Left ventricle myocardium inferior (tissue), 1 donor: ENCODE results near the gene RBM48. TPM values are rescaled to one million over a fixed set of nuclear protein-coding genes. Genes with fewer than 3 reads are reported as not detected.

ENCODE experiments used
- DNase-seq: peaks from one replicate; pipeline ENCODE4 v3.0.0-alpha.2; 2020
- H3K27ac ChIP-seq: fragments of 200-600 bp; replicated peaks from 2 replicates; pipeline ENCODE4 v1.8.0; 2021
- H3K27me3 ChIP-seq: fragments of 200-600 bp; 2 replicates; pipeline ENCODE4 v1.8.0; 2021; ENCODE audit warnings: low read depth
- H3K36me3 ChIP-seq: fragments of 200-600 bp; 2 replicates; pipeline ENCODE4 v1.8.0; 2021
- H3K4me1 ChIP-seq: fragments of 200-600 bp; 2 replicates; pipeline ENCODE4 v1.8.0; 2021
- H3K4me3 ChIP-seq: fragments of 200-600 bp; 2 replicates; pipeline ENCODE4 v1.8.0; 2021; ENCODE audit warnings: mild to moderate bottlenecking, moderate library complexity
- H3K9me3 ChIP-seq: fragments of 200-600 bp; replicated peaks from 2 replicates; pipeline ENCODE4 v1.8.0; 2021
- intact Hi-C: fragments of 100-400 bp; cut with micrococcal nuclease; formaldehyde crosslinking; loops from one replicate; pipeline ENCODE4 v1.11.0; 2022
- total RNA-seq: library from RNA; stranded (reverse); fragmentation: NEBNext Ultra II Directional; extraction: Animal tissue kit (Norgen Biotek cat#: 25700); gene quantifications from one replicate; pipeline ENCODE4 v1.2.1, GENCODE V29; 2021
- TF ChIP-seq, protein P1 (sequence below): fragments of 200-600 bp; IDR thresholded peaks from 2 replicates; pipeline ENCODE4 v1.8.0; 2021; ENCODE audit warnings: antibody characterized with exemption, mild to moderate bottlenecking, borderline replicate concordance
- donor health status: DM: no; HTN: yes; CAD: no; lungs with severe emphysema.

Gene RBM48
- total RNA-seq, 1 donor from 2014 or later: 14.1 TPM

DNA sequence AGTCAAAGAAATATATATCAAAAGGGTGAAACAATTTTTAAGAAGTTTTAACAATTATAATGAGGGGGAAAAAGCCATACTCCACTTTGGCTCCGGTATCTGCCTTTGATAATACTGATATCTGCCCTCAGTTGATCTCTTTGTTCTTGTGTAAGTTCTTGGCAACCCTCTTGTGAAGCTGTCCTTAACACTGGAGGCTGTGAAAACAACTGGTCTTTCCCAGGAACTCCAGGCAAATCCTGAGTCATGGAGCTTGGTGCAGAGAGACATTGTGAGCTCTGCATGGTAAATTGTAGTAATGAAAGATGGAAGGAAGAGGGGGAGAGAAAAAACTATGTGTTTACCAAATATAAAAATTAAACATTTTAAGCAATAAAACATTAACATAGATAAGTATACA lies 39.0 kb upstream of the RBM48 start:
- TF ChIP-seq, protein P1, sequence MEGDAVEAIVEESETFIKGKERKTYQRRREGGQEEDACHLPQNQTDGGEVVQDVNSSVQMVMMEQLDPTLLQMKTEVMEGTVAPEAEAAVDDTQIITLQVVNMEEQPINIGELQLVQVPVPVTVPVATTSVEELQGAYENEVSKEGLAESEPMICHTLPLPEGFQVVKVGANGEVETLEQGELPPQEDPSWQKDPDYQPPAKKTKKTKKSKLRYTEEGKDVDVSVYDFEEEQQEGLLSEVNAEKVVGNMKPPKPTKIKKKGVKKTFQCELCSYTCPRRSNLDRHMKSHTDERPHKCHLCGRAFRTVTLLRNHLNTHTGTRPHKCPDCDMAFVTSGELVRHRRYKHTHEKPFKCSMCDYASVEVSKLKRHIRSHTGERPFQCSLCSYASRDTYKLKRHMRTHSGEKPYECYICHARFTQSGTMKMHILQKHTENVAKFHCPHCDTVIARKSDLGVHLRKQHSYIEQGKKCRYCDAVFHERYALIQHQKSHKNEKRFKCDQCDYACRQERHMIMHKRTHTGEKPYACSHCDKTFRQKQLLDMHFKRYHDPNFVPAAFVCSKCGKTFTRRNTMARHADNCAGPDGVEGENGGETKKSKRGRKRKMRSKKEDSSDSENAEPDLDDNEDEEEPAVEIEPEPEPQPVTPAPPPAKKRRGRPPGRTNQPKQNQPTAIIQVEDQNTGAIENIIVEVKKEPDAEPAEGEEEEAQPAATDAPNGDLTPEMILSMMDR: no peak
- H3K9me3 ChIP-seq: no peaks in the 10 kb centered on the region
- peaks cover 19% of the 10 kb centered on the region for H3K4me1 ChIP-seq
- no peak overlapping the region for H3K4me3 ChIP-seq
- H3K27me3 ChIP-seq: no peaks in the 10 kb centered on the region
- H3K36me3 ChIP-seq: peaks cover 87% of the 10 kb centered on the region
- intact Hi-C loops: no loop called here
- DNase-seq: no peak
- peak overlapping the region; percentile 3 for H3K27ac ChIP-seq

DNA sequence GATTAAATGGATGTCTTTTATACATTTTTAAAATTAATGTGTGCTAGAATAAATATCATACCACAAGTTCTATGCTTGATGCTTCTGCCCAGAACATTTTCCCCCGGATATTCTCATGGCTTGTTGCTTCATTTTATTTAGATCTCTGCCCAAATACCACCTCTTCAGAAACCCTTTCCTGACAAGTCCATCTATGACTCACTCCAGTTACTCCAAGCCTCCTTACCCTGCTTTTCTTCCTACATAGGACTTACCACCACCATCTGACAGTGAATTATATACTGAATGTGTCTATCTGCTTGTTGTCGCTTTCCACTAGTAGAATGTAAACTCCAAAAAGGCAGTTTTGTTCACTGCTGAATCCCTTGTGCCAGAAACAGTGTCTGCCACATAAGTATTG lies 31.7 kb upstream of the RBM48 start:
- no peak overlapping the region for H3K27ac ChIP-seq
- H3K36me3 ChIP-seq: peaks cover 81% of the 10 kb centered on the region
- DNase-seq: no peak
- intact Hi-C loops: no loop called here
- no peaks in the 10 kb centered on the region for H3K9me3 ChIP-seq
- H3K27me3 ChIP-seq: no peaks in the 10 kb centered on the region
- H3K4me1 ChIP-seq: no peaks in the 10 kb centered on the region
- TF ChIP-seq, protein P1: no peak
- no peak overlapping the region for H3K4me3 ChIP-seq

DNA sequence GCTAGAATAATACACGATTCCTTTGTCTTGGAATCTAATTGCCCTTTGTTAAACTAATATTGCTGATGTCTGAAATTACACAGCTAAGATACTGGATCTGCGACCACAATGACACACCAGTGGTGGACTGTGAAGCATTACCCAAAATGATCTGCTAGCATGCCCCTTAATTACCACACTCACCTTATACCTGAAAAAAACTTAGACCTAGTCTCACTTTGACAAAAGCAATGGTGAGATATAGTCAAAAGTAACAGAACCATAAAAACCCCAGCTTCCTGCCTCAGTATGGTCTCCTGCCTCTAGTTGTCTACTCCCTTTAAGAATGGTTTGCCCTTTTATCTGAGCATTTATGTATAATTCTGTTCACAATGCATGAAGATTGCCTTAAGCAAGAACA lies 30.0 kb upstream of the RBM48 start:
- Histone ChIP-seq H3K4me1 (no peaks in the 10 kb centered on the region), H3K27ac (no peak overlapping the region), H3K4me3 (no peak overlapping the region), H3K36me3 (peaks cover 81% of the 10 kb centered on the region), H3K9me3 (no peaks in the 10 kb centered on the region), H3K27me3 (no peaks in the 10 kb centered on the region)
- TF ChIP-seq, protein P1: no peak
- no peak for DNase-seq
- intact Hi-C loops: no loop called here

DNA sequence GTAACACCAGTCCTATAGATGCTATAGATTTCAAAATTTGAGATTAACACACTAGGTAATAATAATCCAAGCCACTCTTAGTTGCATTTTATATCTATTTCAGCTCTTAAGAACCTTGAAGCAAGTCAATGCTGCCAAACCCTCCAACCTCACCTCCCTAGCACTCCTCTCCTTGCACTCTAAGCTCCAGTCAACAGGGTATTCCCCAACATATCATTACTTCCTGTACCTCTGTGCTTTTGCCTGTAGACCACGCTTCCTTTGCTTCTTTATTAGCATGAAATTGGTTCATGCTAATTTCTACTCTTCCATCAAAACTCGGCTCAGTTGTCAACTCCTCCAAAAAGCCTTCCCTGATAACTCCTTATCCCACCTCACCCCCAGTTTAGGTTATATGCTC lies 24.8 kb upstream of the RBM48 start:
- H3K9me3 ChIP-seq: no peaks in the 10 kb centered on the region
- H3K4me3 ChIP-seq: no peak overlapping the region
- intact Hi-C loops: no loop called here
- no peaks in the 10 kb centered on the region for H3K27me3 ChIP-seq
- TF ChIP-seq, protein P1: no peak
- no peak for DNase-seq
- H3K4me1 ChIP-seq: peaks cover 5% of the 10 kb centered on the region
- peaks cover 95% of the 10 kb centered on the region for H3K36me3 ChIP-seq
- H3K27ac ChIP-seq: no peak overlapping the region

DNA sequence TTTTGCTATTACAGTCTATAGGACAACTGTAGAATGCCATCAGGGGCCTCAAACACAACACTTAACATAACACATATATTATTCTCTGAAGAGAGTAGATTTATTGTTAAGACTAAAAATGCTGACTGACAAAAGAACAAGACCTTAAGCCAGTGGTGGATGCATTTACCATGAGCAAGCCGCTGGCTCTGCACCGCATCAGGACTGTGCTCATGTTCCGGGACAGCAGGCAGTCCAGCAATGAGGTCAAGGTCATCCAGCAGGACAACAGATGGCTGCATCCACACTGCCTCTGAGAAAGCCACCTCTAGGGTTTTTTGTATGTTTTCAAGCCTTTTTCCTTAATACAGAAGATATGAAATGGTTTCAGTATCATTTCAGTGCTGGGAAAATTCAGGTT lies 24.0 kb upstream of the RBM48 start:
- Histone ChIP-seq H3K36me3 (peaks cover 95% of the 10 kb centered on the region), H3K27ac (no peak overlapping the region), H3K9me3 (no peaks in the 10 kb centered on the region), H3K4me3 (no peak overlapping the region), H3K4me1 (peaks cover 5% of the 10 kb centered on the region), H3K27me3 (no peaks in the 10 kb centered on the region)
- intact Hi-C loops: no loop called here
- no peak for DNase-seq
- TF ChIP-seq, protein P1: no peak

DNA sequence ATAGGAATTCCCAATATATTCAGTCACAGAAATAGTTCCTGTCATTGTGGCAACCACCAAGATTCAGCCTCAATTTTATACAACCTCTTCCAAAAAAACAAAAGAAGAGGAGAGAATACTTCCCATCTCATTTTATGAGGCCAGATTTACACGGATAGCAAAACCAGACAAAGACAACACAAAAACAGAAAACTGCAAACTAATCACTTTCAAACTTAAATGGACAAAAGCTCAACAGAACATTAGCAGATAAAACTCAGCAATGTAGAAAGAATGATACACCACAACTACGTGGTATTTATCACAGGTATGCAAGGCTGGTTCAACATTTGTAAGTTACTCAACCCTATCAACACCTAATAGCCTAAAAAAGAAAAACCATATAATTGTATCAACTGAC lies 22.2 kb upstream of the RBM48 start:
- TF ChIP-seq, protein P1: no peak
- no peaks in the 10 kb centered on the region for H3K27me3 ChIP-seq

More for the DNA sequence above, 22.2 kb upstream of the RBM48 start:
- Histone ChIP-seq H3K9me3 (no peaks in the 10 kb centered on the region), H3K4me1 (peaks cover 5% of the 10 kb centered on the region), H3K36me3 (peaks cover 93% of the 10 kb centered on the region), H3K4me3 (no peak overlapping the region), H3K27ac (no peak overlapping the region)
- intact Hi-C loops: no loop called here
- no peak for DNase-seq
